ENCODE measurements around the gene NXNL1. TPM values are rescaled to one million over a fixed set of nuclear protein-coding genes. Genes with fewer than 3 reads are reported as not detected.

NXNL1 gene
- total RNA-seq, 4 donors from 2014 or later, result not detected

- no peak overlapping the region for H3K27ac ChIP-seq
- H3K27me3 ChIP-seq, result no peaks in the 10 kb centered on the region
- no peaks in the 10 kb centered on the region for H3K4me1 ChIP-seq
- no peaks in the 10 kb centered on the region for H3K9me3 ChIP-seq
- DNase-seq, result no peak
- no peaks in the 10 kb centered on the region for H3K36me3 ChIP-seq
- H3K4me3 ChIP-seq, result no peak overlapping the region
- intact Hi-C loops (cut with DNase I; ENCODE audit: low total_unique reads), result no loop called here
- TF ChIP-seq POLR2A (IDR thresholded peaks at IDR 0.05) (no peak), CTCF (IDR thresholded peaks at IDR 0.05) (no peak)
Measured at GRCh38 chr19:17421942-17422341, 38.8 kb downstream of the NXNL1 start.

GRCh38 chr19:17420475-17420924 is 40.2 kb downstream of the NXNL1 start:
- Histone ChIP-seq H3K36me3 (no peaks in the 10 kb centered on the region), H3K27me3 (no peaks in the 10 kb centered on the region), H3K4me3 (peak overlapping the region; percentile 80 to 90), H3K9me3 (no peaks in the 10 kb centered on the region), H3K27ac (peak overlapping the region; percentile 64 to 76), H3K4me1 (no peaks in the 10 kb centered on the region)
- peak in 2 of 4 experiments; percentile 30 to 40 for TF ChIP-seq CTCF (IDR thresholded peaks at IDR 0.05)
- TF ChIP-seq POLR2A (IDR thresholded peaks at IDR 0.05), result no peak
- DNase-seq, result peak; percentile 52 to 53
- intact Hi-C loops (cut with DNase I; ENCODE audit: low total_unique reads), result no loop called here

DNA sequence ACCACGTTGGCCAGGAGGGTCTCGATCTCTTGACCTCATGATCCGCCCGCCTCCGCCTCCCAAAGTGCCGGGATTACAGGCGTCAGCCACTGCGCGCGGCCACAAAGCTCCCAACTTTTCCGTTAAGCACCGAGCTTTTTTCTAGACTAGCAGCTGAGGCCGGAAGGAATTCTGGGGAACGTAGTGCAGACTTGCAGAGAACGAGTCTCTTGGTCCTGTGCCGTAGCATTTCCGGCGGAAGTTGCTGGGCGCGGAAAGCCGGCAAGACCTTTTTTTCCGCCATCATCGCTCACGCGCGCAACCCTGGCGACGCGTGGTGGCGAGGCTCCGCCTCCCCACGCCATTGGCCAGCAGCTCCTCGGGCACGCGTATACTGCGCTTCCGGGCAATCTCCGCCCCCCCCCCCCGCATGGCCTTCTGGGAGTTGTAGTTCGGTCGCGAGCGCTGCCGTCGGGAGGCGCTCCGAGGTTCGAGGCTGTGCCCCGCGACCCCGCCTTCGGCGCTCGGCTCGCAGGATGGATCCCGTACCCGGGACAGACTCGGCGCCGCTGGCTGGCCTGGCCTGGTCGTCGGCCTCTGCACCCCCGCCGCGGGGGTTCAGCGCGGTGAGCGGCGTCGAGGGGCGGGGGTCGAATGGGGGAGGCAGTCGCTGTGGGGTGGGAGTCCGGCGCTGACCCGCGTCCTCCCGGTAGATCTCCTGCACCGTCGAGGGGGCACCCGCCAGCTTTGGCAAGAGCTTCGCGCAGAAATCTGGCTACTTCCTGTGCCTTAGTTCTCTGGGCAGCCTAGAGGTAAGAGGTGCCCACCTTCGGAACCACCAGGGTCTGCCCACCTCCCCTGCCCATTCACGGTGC is 40.9 kb downstream of the NXNL1 start, which contains the start of gene MVB12A:
TSS of gene MVB12A (plus strand) at position 427 of the 854 bp plus-strand sequence. CDS start at position 516, 89 bp downstream.
- TF ChIP-seq CTCF (IDR thresholded peaks at IDR 0.05), result no peak
- peak; percentile 47 to 52 for TF ChIP-seq POLR2A (IDR thresholded peaks at IDR 0.05)
- intact Hi-C loops (cut with DNase I; ENCODE audit: low total_unique reads), result no loop called here
- peak; percentile 98 for DNase-seq
- Histone ChIP-seq H3K4me1 (no peaks in the 10 kb centered on the region), H3K27me3 (no peaks in the 10 kb centered on the region), H3K27ac (peak within 1 kb of the TSS; percentile 79 to 88), H3K9me3 (no peaks in the 10 kb centered on the region), H3K36me3 (no peaks in the 10 kb centered on the region), H3K4me3 (peak within 1 kb of the TSS; percentile 80 to 90)

GRCh38 chr19:17419154-17419620 is 41.5 kb downstream of the NXNL1 start:
- TF ChIP-seq POLR2A (IDR thresholded peaks at IDR 0.05) (no peak), CTCF (IDR thresholded peaks at IDR 0.05) (no peak)
- Histone ChIP-seq H3K27ac (peak overlapping the region; percentile 79 to 88), H3K4me1 (no peaks in the 10 kb centered on the region), H3K9me3 (no peaks in the 10 kb centered on the region), H3K4me3 (peak overlapping the region; percentile 42 to 80), H3K27me3 (no peaks in the 10 kb centered on the region), H3K36me3 (no peaks in the 10 kb centered on the region)
- DNase-seq, result no peak
- intact Hi-C loops (cut with DNase I; ENCODE audit: low total_unique reads), result no loop called here

DNA sequence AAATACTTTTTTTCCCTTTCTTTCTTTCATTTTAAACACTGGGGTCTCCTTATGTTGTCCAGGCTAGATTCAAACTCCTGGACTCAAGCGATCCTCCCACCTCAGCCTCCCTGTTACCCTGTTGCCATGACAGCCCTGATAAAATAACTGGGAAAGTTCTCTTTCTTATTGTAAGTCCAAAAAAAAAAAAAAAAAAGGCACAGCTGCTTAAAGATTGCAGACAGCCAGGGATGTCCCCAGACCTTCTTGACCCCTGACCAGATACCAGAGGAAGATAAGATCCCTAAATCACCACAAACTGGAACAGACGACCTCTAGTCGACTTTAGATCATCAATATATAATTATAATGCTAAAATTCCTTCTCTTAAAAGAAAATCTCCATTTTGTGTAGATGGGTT is 42.0 kb downstream of the NXNL1 start:
- no peak for DNase-seq
- H3K27ac ChIP-seq, result peak overlapping the region; percentile 79 to 88
- no peaks in the 10 kb centered on the region for H3K27me3 ChIP-seq
- H3K4me1 ChIP-seq, result no peaks in the 10 kb centered on the region
- intact Hi-C loops (cut with DNase I; ENCODE audit: low total_unique reads), result no loop called here
- H3K4me3 ChIP-seq, result peak overlapping the region in 1 of 2 donors; percentile 42
- TF ChIP-seq CTCF (IDR thresholded peaks at IDR 0.05), result no peak
- no peak for TF ChIP-seq POLR2A (IDR thresholded peaks at IDR 0.05)
- no peaks in the 10 kb centered on the region for H3K36me3 ChIP-seq
- H3K9me3 ChIP-seq, result no peaks in the 10 kb centered on the region

Data from uterus (tissue), 4 donors.